Thoracic aorta (tissue), 2 donors: Measurements from ENCODE around the gene NCK1. TPM values are rescaled to one million over a fixed set of nuclear protein-coding genes. Genes with fewer than 3 reads are reported as not detected.
A peak's percentile ranks its signal among the peaks of the same experiment; 100 is the strongest.

Experiments
- ATAC-seq: fragments of 150-250 bp; one replicate; pipeline ENCODE4 v1.8.0; 2017; ENCODE audit warnings: low read depth; ENCODE audit not compliant: insufficient number of reproducible peaks, low FRiP score
- DNase-seq: peaks from one replicate; pipeline ENCODE4 v3.0.0-alpha.2; 2020; ENCODE audit warnings: low spot score
- H3K27ac ChIP-seq, 2 donors: fragments of 200-600 bp; sonication (generic); 1 replicate in 1 of 2; 2 replicates in 1 of 2; pipeline ENCODE4 v1.5.1; 2016; ENCODE audit warnings: mild to moderate bottlenecking in 2 of 2, moderate library complexity in 2 of 2
- H3K27me3 ChIP-seq: fragments of 200-600 bp; sonication (generic); replicated peaks from 2 replicates; pipeline ENCODE4 v1.6.0; 2016; ENCODE audit warnings: mild to moderate bottlenecking; ENCODE audit not compliant: insufficient read depth
- H3K36me3 ChIP-seq: fragments of 200-600 bp; sonication (generic); one replicate; pipeline ENCODE4 v1.5.1; 2016
- H3K4me1 ChIP-seq, 2 donors: fragments of 200-600 bp; sonication (generic); 1 replicate in 1 of 2; 2 replicates in 1 of 2; pipeline versions ENCODE4 v1.5.1 to v1.6.0; 2016; ENCODE audit warnings: low read depth in 2 of 2, mild to moderate bottlenecking in 1 of 2; ENCODE audit not compliant: control insufficient read depth in 1 of 2
- H3K4me3 ChIP-seq: fragments of 200-600 bp; sonication (generic); 2 replicates; pipeline ENCODE4 v1.5.1; 2016; ENCODE audit warnings: mild to moderate bottlenecking
- H3K9me3 ChIP-seq: fragments of 200-600 bp; sonication (generic); 2 replicates; pipeline ENCODE4 v1.5.1; 2016
- CTCF ChIP-seq: fragments of 200-600 bp; sonication (generic); IDR thresholded peaks from one replicate; pipeline ENCODE4 v1.5.1; 2019; ENCODE audit warnings: antibody characterized with exemption
- total RNA-seq, 2 donors: library from RNA; depleted of rRNA; stranded (reverse); fragments of >200 nt; gene quantifications; one replicate each; pipeline versions ENCODE4 v1.1.0 to v1.2.3, GENCODE V29; 2016

Gene NCK1
- 10 to 100 TPM; 31.5 to 41.5 TPM for total RNA-seq

GRCh38 chr3:136861890-136862616, at the start of gene NCK1:
TSS of gene NCK1 (plus strand) at chr3:136862208. CDS start at chr3:136928002, 65,794 bp downstream.
- H3K27ac ChIP-seq, result peak within 1 kb of the TSS; percentile 72 to 83
- H3K36me3 ChIP-seq, result no peaks in the 10 kb centered on the region
- DNase-seq (peak; percentile 97), ATAC-seq (peak; percentile 96)
- H3K4me3 ChIP-seq, result peak within 1 kb of the TSS; percentile 71
- H3K9me3 ChIP-seq, result no peaks in the 10 kb centered on the region
- no peaks in the 10 kb centered on the region for H3K27me3 ChIP-seq
- peaks cover 11 to 15% of the 10 kb centered on the region in 2 donors for H3K4me1 ChIP-seq
- TF ChIP-seq CTCF, result no peak

- H3K36me3 ChIP-seq, result no peaks in the 10 kb centered on the region
- no peaks in the 10 kb centered on the region for H3K27me3 ChIP-seq
- H3K9me3 ChIP-seq, result no peaks in the 10 kb centered on the region
- H3K4me1 ChIP-seq, result peaks cover 3 to 19% of the 10 kb centered on the region in 2 donors
- no peak overlapping the region for H3K4me3 ChIP-seq
- DNase-seq, result no peak
- no peak overlapping the region for H3K27ac ChIP-seq
- no peak for ATAC-seq
- TF ChIP-seq CTCF, result no peak
These were observed 44.6 kb upstream of the NCK1 start for GRCh38 chr3:136817448-136817847.

GRCh38 chr3:136818191-136818768, 43.7 kb upstream of the NCK1 start:
- DNase-seq (peak; percentile 3), ATAC-seq (peak; percentile 40)
- Histone ChIP-seq H3K9me3 (no peaks in the 10 kb centered on the region), H3K27ac (peak overlapping the region; percentile 11 to 62), H3K4me3 (peak overlapping the region; percentile 85), H3K4me1 (peaks cover 3 to 19% of the 10 kb centered on the region in 2 donors), H3K36me3 (no peaks in the 10 kb centered on the region), H3K27me3 (no peaks in the 10 kb centered on the region)
- TF ChIP-seq CTCF, result no peak

GRCh38 chr3:136818769-136819391, 43.1 kb upstream of the NCK1 start, which contains the start of gene SLC35G2:
TSS of gene SLC35G2 (plus strand) at chr3:136819126. CDS start at chr3:136854461, 35,335 bp downstream.
- ATAC-seq (peak; percentile 14), DNase-seq (no peak)
- no peaks in the 10 kb centered on the region for H3K9me3 ChIP-seq

More at GRCh38 chr3:136818769-136819391, 43.1 kb upstream of the NCK1 start, which contains the start of gene SLC35G2:
- Histone ChIP-seq H3K4me1 (peaks cover 3 to 19% of the 10 kb centered on the region in 2 donors), H3K36me3 (no peaks in the 10 kb centered on the region), H3K27me3 (no peaks in the 10 kb centered on the region), H3K27ac (peak within 1 kb of the TSS; percentile 34 to 62), H3K4me3 (peak within 1 kb of the TSS; percentile 85)
- TF ChIP-seq CTCF, result no peak
